ENCODE results near the gene RILPL1. TPM values are rescaled to one million over a fixed set of nuclear protein-coding genes. Genes with fewer than 3 reads are reported as not detected.
A peak's percentile ranks its signal among the peaks of the same experiment; 100 is the strongest.

The RILPL1 gene
- total and polyA plus RNA-seq, 10 of the 15 experiments (the other 5 are each of a cell fraction or from before 2014, with no cell fraction given), result 0.05 to 0.61 (median 0.25) TPM

DNA sequence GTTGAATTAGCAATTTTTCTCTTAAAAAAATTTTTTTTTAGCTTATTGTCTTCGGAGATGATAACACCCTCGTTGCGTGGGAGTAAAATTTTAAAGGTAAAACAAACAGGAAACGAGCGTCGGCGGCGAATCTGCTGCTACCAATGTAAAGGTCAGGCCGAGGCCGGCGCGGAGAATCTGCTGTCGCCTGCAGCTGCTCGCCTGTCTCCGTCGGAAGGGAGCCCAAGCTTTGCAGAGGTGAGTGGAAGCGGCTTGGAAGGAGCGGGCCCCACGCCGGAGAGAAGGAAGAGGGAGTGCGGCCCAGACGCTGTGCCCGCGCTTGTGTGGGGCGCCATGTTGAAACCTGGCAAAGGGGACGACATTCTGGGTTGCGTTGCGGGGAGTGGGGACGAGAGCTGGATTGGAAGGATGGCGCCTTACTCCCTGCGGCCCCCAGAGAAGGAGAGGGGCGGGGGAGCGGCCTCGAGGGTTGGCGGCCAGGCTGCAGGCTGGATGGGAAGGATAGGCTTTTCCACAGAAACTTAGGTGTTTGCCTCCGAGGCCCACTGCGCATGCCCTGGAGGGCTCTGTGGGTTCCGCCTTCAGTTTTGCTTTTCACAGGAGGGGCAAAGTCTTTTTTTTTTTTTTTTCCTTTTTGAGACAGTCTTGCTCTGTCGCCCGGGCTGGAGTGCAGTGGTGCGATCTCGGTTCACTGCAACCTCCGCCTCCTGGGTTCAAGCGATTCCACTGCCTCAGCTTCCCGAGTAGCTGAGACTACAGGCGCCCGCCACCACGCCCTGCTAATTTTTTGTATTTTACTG is 75.3 kb downstream of the RILPL1 start, which contains the start of gene SNRNP35 (continued):
- peak; percentile 93 for TF ChIP-seq IKZF1 (conservative IDR thresholded peaks at IDR 0.05)
- 0 out of 2 replicates have a peak, but pooled peaks have one; percentile 30 for TF ChIP-seq BACH1 (IDR thresholded peaks at IDR 0.05; ENCODE audit: borderline replicate concordance)
- 0 out of 4 replicates have a peak, but pooled peaks of 1 of the 2 experiments have one; percentile 18 for TF ChIP-seq ETV6 (conservative IDR thresholded peaks at IDR 0.05 in 1 of 2, IDR thresholded peaks at IDR 0.05 in 1 of 2; ENCODE audit: borderline replicate concordance in 1 of 2, low read depth in 1 of 2)
- no peak for TF ChIP-seq RAD21 (IDR thresholded peaks at IDR 0.05; ENCODE audit: insufficient read depth, low read depth, low read length)
- TF ChIP-seq NR2F1 (conservative IDR thresholded peaks at IDR 0.05), result peak; percentile 56
- TF ChIP-seq, protein P1, sequence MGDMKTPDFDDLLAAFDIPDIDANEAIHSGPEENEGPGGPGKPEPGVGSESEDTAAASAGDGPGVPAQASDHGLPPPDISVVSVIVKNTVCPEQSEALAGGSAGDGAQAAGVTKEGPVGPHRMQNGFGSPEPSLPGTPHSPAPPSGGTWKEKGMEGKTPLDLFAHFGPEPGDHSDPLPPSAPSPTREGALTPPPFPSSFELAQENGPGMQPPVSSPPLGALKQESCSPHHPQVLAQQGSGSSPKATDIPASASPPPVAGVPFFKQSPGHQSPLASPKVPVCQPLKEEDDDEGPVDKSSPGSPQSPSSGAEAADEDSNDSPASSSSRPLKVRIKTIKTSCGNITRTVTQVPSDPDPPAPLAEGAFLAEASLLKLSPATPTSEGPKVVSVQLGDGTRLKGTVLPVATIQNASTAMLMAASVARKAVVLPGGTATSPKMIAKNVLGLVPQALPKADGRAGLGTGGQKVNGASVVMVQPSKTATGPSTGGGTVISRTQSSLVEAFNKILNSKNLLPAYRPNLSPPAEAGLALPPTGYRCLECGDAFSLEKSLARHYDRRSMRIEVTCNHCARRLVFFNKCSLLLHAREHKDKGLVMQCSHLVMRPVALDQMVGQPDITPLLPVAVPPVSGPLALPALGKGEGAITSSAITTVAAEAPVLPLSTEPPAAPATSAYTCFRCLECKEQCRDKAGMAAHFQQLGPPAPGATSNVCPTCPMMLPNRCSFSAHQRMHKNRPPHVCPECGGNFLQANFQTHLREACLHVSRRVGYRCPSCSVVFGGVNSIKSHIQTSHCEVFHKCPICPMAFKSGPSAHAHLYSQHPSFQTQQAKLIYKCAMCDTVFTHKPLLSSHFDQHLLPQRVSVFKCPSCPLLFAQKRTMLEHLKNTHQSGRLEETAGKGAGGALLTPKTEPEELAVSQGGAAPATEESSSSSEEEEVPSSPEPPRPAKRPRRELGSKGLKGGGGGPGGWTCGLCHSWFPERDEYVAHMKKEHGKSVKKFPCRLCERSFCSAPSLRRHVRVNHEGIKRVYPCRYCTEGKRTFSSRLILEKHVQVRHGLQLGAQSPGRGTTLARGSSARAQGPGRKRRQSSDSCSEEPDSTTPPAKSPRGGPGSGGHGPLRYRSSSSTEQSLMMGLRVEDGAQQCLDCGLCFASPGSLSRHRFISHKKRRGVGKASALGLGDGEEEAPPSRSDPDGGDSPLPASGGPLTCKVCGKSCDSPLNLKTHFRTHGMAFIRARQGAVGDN (IDR thresholded peaks at IDR 0.05), result peak; percentile 33; the same call in 1 of the 2 replicates
- TF ChIP-seq NRF1 (conservative IDR thresholded peaks at IDR 0.05; ENCODE audit: low read depth, low read length), result peak; percentile 79
- TF ChIP-seq SMC3 (IDR thresholded peaks at IDR 0.05; ENCODE audit: borderline replicate concordance, low read length), result no peak
- TF ChIP-seq, protein P2, sequence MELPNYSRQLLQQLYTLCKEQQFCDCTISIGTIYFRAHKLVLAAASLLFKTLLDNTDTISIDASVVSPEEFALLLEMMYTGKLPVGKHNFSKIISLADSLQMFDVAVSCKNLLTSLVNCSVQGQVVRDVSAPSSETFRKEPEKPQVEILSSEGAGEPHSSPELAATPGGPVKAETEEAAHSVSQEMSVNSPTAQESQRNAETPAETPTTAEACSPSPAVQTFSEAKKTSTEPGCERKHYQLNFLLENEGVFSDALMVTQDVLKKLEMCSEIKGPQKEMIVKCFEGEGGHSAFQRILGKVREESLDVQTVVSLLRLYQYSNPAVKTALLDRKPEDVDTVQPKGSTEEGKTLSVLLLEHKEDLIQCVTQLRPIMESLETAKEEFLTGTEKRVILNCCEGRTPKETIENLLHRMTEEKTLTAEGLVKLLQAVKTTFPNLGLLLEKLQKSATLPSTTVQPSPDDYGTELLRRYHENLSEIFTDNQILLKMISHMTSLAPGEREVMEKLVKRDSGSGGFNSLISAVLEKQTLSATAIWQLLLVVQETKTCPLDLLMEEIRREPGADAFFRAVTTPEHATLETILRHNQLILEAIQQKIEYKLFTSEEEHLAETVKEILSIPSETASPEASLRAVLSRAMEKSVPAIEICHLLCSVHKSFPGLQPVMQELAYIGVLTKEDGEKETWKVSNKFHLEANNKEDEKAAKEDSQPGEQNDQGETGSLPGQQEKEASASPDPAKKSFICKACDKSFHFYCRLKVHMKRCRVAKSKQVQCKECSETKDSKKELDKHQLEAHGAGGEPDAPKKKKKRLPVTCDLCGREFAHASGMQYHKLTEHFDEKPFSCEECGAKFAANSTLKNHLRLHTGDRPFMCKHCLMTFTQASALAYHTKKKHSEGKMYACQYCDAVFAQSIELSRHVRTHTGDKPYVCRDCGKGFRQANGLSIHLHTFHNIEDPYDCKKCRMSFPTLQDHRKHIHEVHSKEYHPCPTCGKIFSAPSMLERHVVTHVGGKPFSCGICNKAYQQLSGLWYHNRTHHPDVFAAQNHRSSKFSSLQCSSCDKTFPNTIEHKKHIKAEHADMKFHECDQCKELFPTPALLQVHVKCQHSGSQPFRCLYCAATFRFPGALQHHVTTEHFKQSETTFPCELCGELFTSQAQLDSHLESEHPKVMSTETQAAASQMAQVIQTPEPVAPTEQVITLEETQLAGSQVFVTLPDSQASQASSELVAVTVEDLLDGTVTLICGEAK (IDR thresholded peaks at IDR 0.05; ENCODE audit: borderline replicate concordance), result peak; percentile 86
- TF ChIP-seq CHD2 (IDR thresholded peaks at IDR 0.05; ENCODE audit: borderline replicate concordance, low read depth, low read length), result peak; percentile 35; the same call in 1 of the 2 replicates
- no peak for TF ChIP-seq MTA2 (IDR thresholded peaks at IDR 0.05; ENCODE audit: low read depth)
- no peak for TF ChIP-seq JUNB (IDR thresholded peaks at IDR 0.05)
- TF ChIP-seq TCF12 (IDR thresholded peaks at IDR 0.05; ENCODE audit: low read depth, low read length), result peak; percentile 81; the same call in 1 of the 2 replicates
- TF ChIP-seq, protein P3, sequence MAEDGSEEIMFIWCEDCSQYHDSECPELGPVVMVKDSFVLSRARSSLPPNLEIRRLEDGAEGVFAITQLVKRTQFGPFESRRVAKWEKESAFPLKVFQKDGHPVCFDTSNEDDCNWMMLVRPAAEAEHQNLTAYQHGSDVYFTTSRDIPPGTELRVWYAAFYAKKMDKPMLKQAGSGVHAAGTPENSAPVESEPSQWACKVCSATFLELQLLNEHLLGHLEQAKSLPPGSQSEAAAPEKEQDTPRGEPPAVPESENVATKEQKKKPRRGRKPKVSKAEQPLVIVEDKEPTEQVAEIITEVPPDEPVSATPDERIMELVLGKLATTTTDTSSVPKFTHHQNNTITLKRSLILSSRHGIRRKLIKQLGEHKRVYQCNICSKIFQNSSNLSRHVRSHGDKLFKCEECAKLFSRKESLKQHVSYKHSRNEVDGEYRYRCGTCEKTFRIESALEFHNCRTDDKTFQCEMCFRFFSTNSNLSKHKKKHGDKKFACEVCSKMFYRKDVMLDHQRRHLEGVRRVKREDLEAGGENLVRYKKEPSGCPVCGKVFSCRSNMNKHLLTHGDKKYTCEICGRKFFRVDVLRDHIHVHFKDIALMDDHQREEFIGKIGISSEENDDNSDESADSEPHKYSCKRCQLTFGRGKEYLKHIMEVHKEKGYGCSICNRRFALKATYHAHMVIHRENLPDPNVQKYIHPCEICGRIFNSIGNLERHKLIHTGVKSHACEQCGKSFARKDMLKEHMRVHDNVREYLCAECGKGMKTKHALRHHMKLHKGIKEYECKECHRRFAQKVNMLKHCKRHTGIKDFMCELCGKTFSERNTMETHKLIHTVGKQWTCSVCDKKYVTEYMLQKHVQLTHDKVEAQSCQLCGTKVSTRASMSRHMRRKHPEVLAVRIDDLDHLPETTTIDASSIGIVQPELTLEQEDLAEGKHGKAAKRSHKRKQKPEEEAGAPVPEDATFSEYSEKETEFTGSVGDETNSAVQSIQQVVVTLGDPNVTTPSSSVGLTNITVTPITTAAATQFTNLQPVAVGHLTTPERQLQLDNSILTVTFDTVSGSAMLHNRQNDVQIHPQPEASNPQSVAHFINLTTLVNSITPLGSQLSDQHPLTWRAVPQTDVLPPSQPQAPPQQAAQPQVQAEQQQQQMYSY (CRISPR knock-in tag; IDR thresholded peaks at IDR 0.05), result no peak
- peak; percentile 97 for TF ChIP-seq YY1 (IDR thresholded peaks at IDR 0.05; ENCODE audit: low read depth, low read length)

All from GM12878 (cell line).